Esophagus squamous epithelium (tissue), 5 donors: ENCODE measurements around the gene TFCP2L1. TPM values are rescaled to one million over a fixed set of nuclear protein-coding genes. Genes with fewer than 3 reads are reported as not detected.

Experiments
- DNase-seq: peaks from one replicate; lab custom pipeline; 2025; lab: John Stamatoyannopoulos, UW
- H3K27ac ChIP-seq, 4 donors: fragments of 200-600 bp; sonication (generic); one replicate each; pipeline ENCODE4 v1.5.1; 2016 to 2019; ENCODE audit warnings: mild to moderate bottlenecking in 1 of 4
- H3K27me3 ChIP-seq, 4 donors: fragments of 200-600 bp; sonication (generic); 1 replicate in 3 of 4; 2 replicates in 1 of 4; pipeline versions ENCODE4 v1.5.1 to v1.6.0; 2017 to 2021; ENCODE audit warnings: antibody characterized with exemption in 1 of 4
- H3K36me3 ChIP-seq, 3 donors: fragments of 200-600 bp; sonication (generic); one replicate each; pipeline ENCODE4 v1.5.1; 2016 to 2019
- H3K4me1 ChIP-seq, 3 donors: fragments of 200-600 bp; sonication (generic); one replicate each; pipeline ENCODE4 v1.5.1; 2017 to 2019
- H3K4me3 ChIP-seq, 4 donors: fragments of 200-600 bp; sonication (generic); 1 replicate in 3 of 4; 2 replicates in 1 of 4; pipeline ENCODE4 v1.5.1; 2016 to 2019; ENCODE audit warnings: mild to moderate bottlenecking in 2 of 4, moderate library complexity in 1 of 4
- H3K9me3 ChIP-seq, 3 donors: fragments of 200-600 bp; sonication (generic); one replicate each; pipeline ENCODE4 v1.5.1; 2016 to 2019
- POLR2A ChIP-seq, 4 donors: fragments of 450-650 bp; IDR thresholded peaks; one replicate each; pipeline ENCODE4 v1.6.1; 2017; ENCODE audit warnings: antibody characterized with exemption in 4 of 4, mild to moderate bottlenecking in 4 of 4, moderate library complexity in 3 of 4
- WGBS, 2 donors: methylation state at CpG; one replicate each; pipeline ENCODE4 v1.1.5; 2018; 5-methylcytosine and 5-hydroxymethylcytosine counted together
- intact Hi-C: fragments of 100-400 bp; cut with DNase I; formaldehyde crosslinking; loops from one replicate; pipeline ENCODE4 v1.15.0; 2022
- total RNA-seq, 4 donors: library from RNA; depleted of rRNA; stranded (reverse); fragments of >200 nt; gene quantifications; one replicate each; pipeline ENCODE4 v1.1.0, GENCODE V29; 2016
- TF ChIP-seq, protein P1 (sequence below), 6 experiments: fragments of 450-650 bp in 4 of 6; fragments of 200-600 bp in 2 of 6; sonication (generic) in 2 of 6; IDR thresholded peaks; one replicate each; pipeline ENCODE4 v1.5.1; 2016 to 2019; ENCODE audit warnings: antibody characterized with exemption in 6 of 6, mild to moderate bottlenecking in 4 of 6, moderate library complexity in 4 of 6
- donor health status: DM: yes; HTN: yes; CAD: no.

Gene TFCP2L1
- total RNA-seq, 4 donors from 2014 or later = 17.9 to 39.7 (median 24.0) TPM

DNA sequence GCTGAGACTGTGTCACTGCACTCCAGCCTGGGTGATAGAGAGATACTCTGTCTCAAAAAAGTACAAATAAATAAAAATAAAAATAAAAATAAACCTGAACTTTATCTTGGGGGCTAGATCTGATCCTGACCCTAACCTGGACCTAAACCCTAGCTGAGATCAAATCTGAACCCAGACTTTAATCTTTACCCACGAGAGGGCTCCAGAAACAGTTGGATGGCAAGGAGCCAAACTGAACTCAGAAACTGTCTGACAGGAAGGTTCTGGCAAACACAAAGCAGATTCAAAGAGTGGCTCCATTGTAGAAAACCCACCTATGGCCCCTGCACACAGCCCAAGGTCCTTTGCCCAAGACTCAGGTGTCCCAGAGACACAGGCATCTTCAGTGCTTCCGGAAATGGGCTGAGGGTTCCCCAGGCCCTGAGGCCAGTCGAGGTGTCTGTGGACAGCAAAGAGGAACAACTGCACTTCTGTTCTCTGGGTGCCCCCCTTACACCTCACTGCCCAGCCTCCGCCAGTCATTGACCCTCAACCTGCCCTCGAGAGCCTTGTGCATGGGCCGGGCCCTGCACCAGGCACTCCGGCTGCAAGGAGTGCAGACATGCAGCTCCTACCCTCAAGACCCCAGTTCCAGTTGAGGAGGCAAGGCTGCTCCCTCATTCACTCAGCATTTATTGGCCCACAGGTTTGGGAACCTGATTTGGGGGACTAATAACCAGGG, 95.2 kb downstream of the TFCP2L1 start:
- intact Hi-C loops = no loop called here
- no peaks in the 10 kb centered on the region for H3K27me3 ChIP-seq
- 6 to 64% methylated on average over 1 to 7 of the region's 7 CpGs for WGBS, 2 donors

GRCh38 chr2:121189011-121189410, 96.0 kb downstream of the TFCP2L1 start:
- no peaks in the 10 kb centered on the region for H3K9me3 ChIP-seq
- TF ChIP-seq, protein P1, sequence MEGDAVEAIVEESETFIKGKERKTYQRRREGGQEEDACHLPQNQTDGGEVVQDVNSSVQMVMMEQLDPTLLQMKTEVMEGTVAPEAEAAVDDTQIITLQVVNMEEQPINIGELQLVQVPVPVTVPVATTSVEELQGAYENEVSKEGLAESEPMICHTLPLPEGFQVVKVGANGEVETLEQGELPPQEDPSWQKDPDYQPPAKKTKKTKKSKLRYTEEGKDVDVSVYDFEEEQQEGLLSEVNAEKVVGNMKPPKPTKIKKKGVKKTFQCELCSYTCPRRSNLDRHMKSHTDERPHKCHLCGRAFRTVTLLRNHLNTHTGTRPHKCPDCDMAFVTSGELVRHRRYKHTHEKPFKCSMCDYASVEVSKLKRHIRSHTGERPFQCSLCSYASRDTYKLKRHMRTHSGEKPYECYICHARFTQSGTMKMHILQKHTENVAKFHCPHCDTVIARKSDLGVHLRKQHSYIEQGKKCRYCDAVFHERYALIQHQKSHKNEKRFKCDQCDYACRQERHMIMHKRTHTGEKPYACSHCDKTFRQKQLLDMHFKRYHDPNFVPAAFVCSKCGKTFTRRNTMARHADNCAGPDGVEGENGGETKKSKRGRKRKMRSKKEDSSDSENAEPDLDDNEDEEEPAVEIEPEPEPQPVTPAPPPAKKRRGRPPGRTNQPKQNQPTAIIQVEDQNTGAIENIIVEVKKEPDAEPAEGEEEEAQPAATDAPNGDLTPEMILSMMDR (IDR thresholded peaks at IDR 0.05) = no peak
- no peak for TF ChIP-seq POLR2A (IDR thresholded peaks at IDR 0.05)
- peaks cover 5 to 44% (median 6%) of the 10 kb centered on the region in 3 donors for H3K4me1 ChIP-seq
- H3K36me3 ChIP-seq = no peaks in the 10 kb centered on the region
- H3K27me3 ChIP-seq = no peaks in the 10 kb centered on the region
- H3K27ac ChIP-seq = no peak overlapping the region
- no peak for DNase-seq
- 77 to 87% methylated on average over 3 of the region's 3 CpGs for WGBS, 2 donors
- H3K4me3 ChIP-seq = no peak overlapping the region
- intact Hi-C loops = no loop called here

More for the DNA sequence above, 95.2 kb downstream of the TFCP2L1 start:
- H3K4me3 ChIP-seq = no peak overlapping the region
- H3K27ac ChIP-seq = no peak overlapping the region
- TF ChIP-seq, protein P1 (IDR thresholded peaks at IDR 0.05) = no peak
- no peak for TF ChIP-seq POLR2A (IDR thresholded peaks at IDR 0.05)
- H3K9me3 ChIP-seq = no peaks in the 10 kb centered on the region
- H3K36me3 ChIP-seq = no peaks in the 10 kb centered on the region
- peaks cover 6 to 50% (median 7%) of the 10 kb centered on the region in 3 donors for H3K4me1 ChIP-seq
- no peak for DNase-seq

- H3K4me3 ChIP-seq = no peak overlapping the region
- no peak for TF ChIP-seq POLR2A (IDR thresholded peaks at IDR 0.05)
- TF ChIP-seq, protein P1 (IDR thresholded peaks at IDR 0.05) = no peak
- DNase-seq = no peak
- H3K36me3 ChIP-seq = no peaks in the 10 kb centered on the region
- 48 to 60% methylated on average over 5 of the region's 6 CpGs for WGBS, 2 donors
- H3K27ac ChIP-seq = no peak overlapping the region
- no peaks in the 10 kb centered on the region for H3K9me3 ChIP-seq
- intact Hi-C loops = no loop called here
- no peaks in the 10 kb centered on the region for H3K27me3 ChIP-seq
- peaks cover 5 to 51% (median 6%) of the 10 kb centered on the region in 3 donors for H3K4me1 ChIP-seq
Observed at GRCh38 chr2:121187982-121188411, 97.0 kb downstream of the TFCP2L1 start.

- Histone ChIP-seq H3K4me3 (no peak overlapping the region), H3K27me3 (no peaks in the 10 kb centered on the region), H3K36me3 (no peaks in the 10 kb centered on the region), H3K4me1 (peaks cover 5 to 56% (median 6%) of the 10 kb centered on the region in 3 donors), H3K27ac (no peak overlapping the region), H3K9me3 (no peaks in the 10 kb centered on the region)
- DNase-seq = no peak
- intact Hi-C loops = no loop called here
- 83 to 95% methylated on average over 8 to 17 of the region's 19 CpGs for WGBS, 2 donors
- no peak for TF ChIP-seq POLR2A (IDR thresholded peaks at IDR 0.05)
- TF ChIP-seq, protein P1 (IDR thresholded peaks at IDR 0.05) = no peak
Observed at GRCh38 chr2:121187351-121187981, 97.5 kb downstream of the TFCP2L1 start.

- DNase-seq = no peak
- TF ChIP-seq, protein P1 (IDR thresholded peaks at IDR 0.05) = no peak
- no peak for TF ChIP-seq POLR2A (IDR thresholded peaks at IDR 0.05)
- H3K27ac ChIP-seq = peak overlapping the region; percentile 18 to 49 (median 40)
- no peaks in the 10 kb centered on the region for H3K27me3 ChIP-seq
- H3K4me3 ChIP-seq = no peak overlapping the region
- intact Hi-C loops = no loop called here
- no peaks in the 10 kb centered on the region for H3K9me3 ChIP-seq
- no CpG with 5 or more reads among the region's 9 CpGs for WGBS, 2 donors
- H3K4me1 ChIP-seq = peaks cover 5 to 54% (median 6%) of the 10 kb centered on the region in 3 donors
- H3K36me3 ChIP-seq = no peaks in the 10 kb centered on the region
Observed at GRCh38 chr2:121186261-121186660, 98.7 kb downstream of the TFCP2L1 start.
